Hepatocyte (in vitro differentiated cells): Measurements from ENCODE around the gene GRB10. TPM values are rescaled to one million over a fixed set of nuclear protein-coding genes. Genes with fewer than 3 reads are reported as not detected.

Source experiments
- DNase-seq: peaks from one replicate; pipeline ENCODE4 v3.0.0-alpha.2; 2016; ENCODE audit warnings: low spot score
- H2AFZ ChIP-seq: fragments of 200-600 bp; sonication (generic); 2 replicates; pipeline ENCODE4 v1.6.0; 2016; ENCODE audit warnings: antibody characterized with exemption, mild to moderate bottlenecking
- H3K27ac ChIP-seq: fragments of 200-600 bp; sonication (generic); 2 replicates; pipeline ENCODE4 v1.5.1; 2016; ENCODE audit warnings: mild to moderate bottlenecking
- H3K27me3 ChIP-seq: fragments of 200-600 bp; sonication (generic); 2 replicates; pipeline ENCODE4 v1.6.1; 2016
- H3K36me3 ChIP-seq: fragments of 200-600 bp; sonication (generic); replicated peaks from 2 replicates; pipeline ENCODE4 v1.5.1; 2016; ENCODE audit warnings: low read depth; ENCODE audit not compliant: insufficient read depth
- H3K4me1 ChIP-seq: fragments of 200-600 bp; sonication (generic); 2 replicates; pipeline ENCODE4 v1.5.1; 2016; ENCODE audit warnings: mild to moderate bottlenecking, moderate library complexity; ENCODE audit not compliant: insufficient read depth
- H3K4me2 ChIP-seq: fragments of 200-600 bp; sonication (generic); 2 replicates; pipeline ENCODE4 v1.6.0; 2016
- H3K4me3 ChIP-seq: fragments of 200-600 bp; sonication (generic); 2 replicates; pipeline ENCODE4 v1.5.1; 2016; ENCODE audit warnings: mild to moderate bottlenecking
- H3K79me2 ChIP-seq: fragments of 200-600 bp; sonication (generic); 2 replicates; pipeline ENCODE4 v1.6.0; 2017; ENCODE audit warnings: mild to moderate bottlenecking
- H3K9me2 ChIP-seq: fragments of 200-600 bp; sonication (generic); replicated peaks from 2 replicates; pipeline ENCODE4 v1.6.0; 2017; ENCODE audit warnings: mild to moderate bottlenecking; ENCODE audit not compliant: insufficient read depth
- H3K9me3 ChIP-seq: fragments of 200-600 bp; sonication (generic); 2 replicates; pipeline ENCODE4 v1.5.1; 2016; ENCODE audit warnings: low read depth, mild to moderate bottlenecking
- H4K20me1 ChIP-seq: fragments of 200-600 bp; sonication (generic); 2 replicates; pipeline ENCODE4 v1.6.0; 2016; ENCODE audit warnings: mild to moderate bottlenecking; ENCODE audit not compliant: insufficient read depth, poor library complexity, severe bottlenecking
- EZH2 ChIP-seq: fragments of 200-600 bp; sonication (generic); IDR thresholded peaks from 2 replicates; pipeline ENCODE4 v1.6.1; 2016; ENCODE audit warnings: antibody characterized with exemption, mild to moderate bottlenecking, borderline replicate concordance
- EZH2phosphoT487 ChIP-seq: fragments of 200-600 bp; sonication (generic); IDR thresholded peaks from one replicate; pipeline ENCODE4 v1.6.1; 2018; ENCODE audit warnings: antibody characterized with exemption, mild to moderate bottlenecking, low read depth, moderate library complexity; ENCODE audit not compliant: unreplicated experiment, severe bottlenecking
- WGBS: methylation state at CpG from one replicate; pipeline ENCODE4 v1.1.6; 2016; ENCODE audit warnings: low lambda C conversion rate; ENCODE audit errors: missing lambda C conversion rate; 5-methylcytosine and 5-hydroxymethylcytosine counted together
- polyA plus RNA-seq: library from polyadenylated mRNA; unstranded; fragments of >200 nt; fragmentation: Nextera tagmentation; extraction: Ambion mirVana; gene quantifications from 2 replicates; pipeline ENCODE4 v1.2.1, GENCODE V29; 2016
- total RNA-seq: library from RNA; depleted of rRNA; stranded (reverse); fragments of >200 nt; gene quantifications from 2 replicates; pipeline ENCODE4 v1.2.3, GENCODE V29; 2014
- TF ChIP-seq, protein P1 (sequence below): fragments of 200-600 bp; sonication (generic); IDR thresholded peaks from 2 replicates; pipeline ENCODE4 v1.5.1; 2016; ENCODE audit warnings: antibody characterized with exemption, mild to moderate bottlenecking; ENCODE audit not compliant: poor library complexity

The GRB10 gene
- total and polyA plus RNA-seq, 2 experiments from 2014 or later: 47.6 to 65.9 TPM

GRCh38 chr7:50780436-50780835 is 2.3 kb downstream of the GRB10 start:
- H3K4me3 ChIP-seq: no peak overlapping the region
- peaks cover 82% of the 10 kb centered on the region for H4K20me1 ChIP-seq

DNA sequence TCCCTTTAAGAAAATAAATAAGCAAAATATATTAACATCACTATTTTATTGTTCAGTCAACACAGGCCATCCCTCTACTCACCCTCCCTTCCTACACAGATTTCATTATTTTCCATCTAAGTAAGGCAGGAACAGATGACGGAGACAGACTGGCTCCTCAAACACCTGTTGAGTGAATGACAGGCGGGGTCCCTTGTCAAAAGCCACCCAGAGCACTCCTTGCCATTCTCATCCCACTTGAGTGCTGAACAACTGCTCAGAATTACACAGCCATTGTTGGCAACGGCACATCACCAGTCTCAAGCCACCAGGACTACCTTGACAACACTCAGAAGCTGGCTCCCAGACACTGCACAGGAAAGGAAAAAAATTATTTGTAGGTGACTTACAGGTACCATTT is 3.3 kb downstream of the GRB10 start:
- Histone ChIP-seq H3K4me1 (peaks cover 48% of the 10 kb centered on the region), H3K27ac (no peak overlapping the region)
- WGBS: 93% methylated on average over 3 of the region's 3 CpGs

More at GRCh38 chr7:50780436-50780835, 2.3 kb downstream of the GRB10 start:
- TF ChIP-seq EZH2phosphoT487 (no peak), EZH2 (no peak)
- Histone ChIP-seq H3K36me3 (no peaks in the 10 kb centered on the region), H3K79me2 (peaks cover 97% of the 10 kb centered on the region), H3K9me3 (no peaks in the 10 kb centered on the region), H3K4me1 (peaks cover 43% of the 10 kb centered on the region), H3K27me3 (no peaks in the 10 kb centered on the region), H3K4me2 (peak overlapping the region; percentile 73), H3K9me2 (no peaks in the 10 kb centered on the region), H3K27ac (peak overlapping the region; percentile 27), H2AFZ (no peak overlapping the region)
- DNase-seq: no peak
- WGBS: 85% methylated on average over 3 of the region's 3 CpGs

DNA sequence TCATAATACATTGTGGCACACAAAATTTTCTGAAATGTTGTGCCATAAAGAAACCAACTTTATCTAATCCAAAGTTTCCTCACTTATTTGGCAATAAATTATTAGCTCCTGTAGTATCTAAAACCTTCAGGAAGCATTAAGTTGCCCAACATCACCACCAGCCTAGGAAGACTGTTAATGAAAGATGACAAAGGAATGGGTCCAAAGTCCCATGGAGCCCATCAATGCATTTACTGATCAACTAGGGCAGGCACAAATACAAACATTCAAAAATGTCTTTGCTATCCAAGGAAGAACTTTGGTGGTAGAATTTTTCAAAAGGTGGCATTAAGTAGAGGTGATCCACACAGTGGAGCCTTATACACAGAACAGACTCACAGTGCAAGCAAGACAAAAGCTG is 4.5 kb downstream of the GRB10 start:
- H2AFZ ChIP-seq: no peak overlapping the region
- peaks cover 83% of the 10 kb centered on the region for H4K20me1 ChIP-seq
- no peaks in the 10 kb centered on the region for H3K9me3 ChIP-seq
- peaks cover 41% of the 10 kb centered on the region for H3K4me1 ChIP-seq
- H3K79me2 ChIP-seq: peaks cover 95% of the 10 kb centered on the region
- H3K9me2 ChIP-seq: no peaks in the 10 kb centered on the region
- DNase-seq: no peak
- H3K4me3 ChIP-seq: no peak overlapping the region
- TF ChIP-seq, protein P1, sequence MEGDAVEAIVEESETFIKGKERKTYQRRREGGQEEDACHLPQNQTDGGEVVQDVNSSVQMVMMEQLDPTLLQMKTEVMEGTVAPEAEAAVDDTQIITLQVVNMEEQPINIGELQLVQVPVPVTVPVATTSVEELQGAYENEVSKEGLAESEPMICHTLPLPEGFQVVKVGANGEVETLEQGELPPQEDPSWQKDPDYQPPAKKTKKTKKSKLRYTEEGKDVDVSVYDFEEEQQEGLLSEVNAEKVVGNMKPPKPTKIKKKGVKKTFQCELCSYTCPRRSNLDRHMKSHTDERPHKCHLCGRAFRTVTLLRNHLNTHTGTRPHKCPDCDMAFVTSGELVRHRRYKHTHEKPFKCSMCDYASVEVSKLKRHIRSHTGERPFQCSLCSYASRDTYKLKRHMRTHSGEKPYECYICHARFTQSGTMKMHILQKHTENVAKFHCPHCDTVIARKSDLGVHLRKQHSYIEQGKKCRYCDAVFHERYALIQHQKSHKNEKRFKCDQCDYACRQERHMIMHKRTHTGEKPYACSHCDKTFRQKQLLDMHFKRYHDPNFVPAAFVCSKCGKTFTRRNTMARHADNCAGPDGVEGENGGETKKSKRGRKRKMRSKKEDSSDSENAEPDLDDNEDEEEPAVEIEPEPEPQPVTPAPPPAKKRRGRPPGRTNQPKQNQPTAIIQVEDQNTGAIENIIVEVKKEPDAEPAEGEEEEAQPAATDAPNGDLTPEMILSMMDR: no peak
- no peak for TF ChIP-seq EZH2phosphoT487
- TF ChIP-seq EZH2: no peak
- no peaks in the 10 kb centered on the region for H3K36me3 ChIP-seq
- peak overlapping the region; percentile 25 for H3K27ac ChIP-seq
- peak overlapping the region; percentile 8 for H3K4me2 ChIP-seq
- no peaks in the 10 kb centered on the region for H3K27me3 ChIP-seq

More for the DNA sequence above, 3.3 kb downstream of the GRB10 start:
- no peaks in the 10 kb centered on the region for H3K9me2 ChIP-seq
- no peaks in the 10 kb centered on the region for H3K9me3 ChIP-seq
- no peak for DNase-seq
- peaks cover 97% of the 10 kb centered on the region for H3K79me2 ChIP-seq
- TF ChIP-seq EZH2phosphoT487: no peak
- TF ChIP-seq, protein P1: no peak
- TF ChIP-seq EZH2: no peak
- H3K4me3 ChIP-seq: no peak overlapping the region
- H4K20me1 ChIP-seq: peaks cover 82% of the 10 kb centered on the region
- H2AFZ ChIP-seq: no peak overlapping the region
- H3K36me3 ChIP-seq: no peaks in the 10 kb centered on the region
- H3K27me3 ChIP-seq: no peaks in the 10 kb centered on the region
- peak overlapping the region; percentile 8 for H3K4me2 ChIP-seq

- peak overlapping the region; percentile 37 for H3K4me2 ChIP-seq
Measured at GRCh38 chr7:50775836-50776235, 6.9 kb downstream of the GRB10 start.

More at GRCh38 chr7:50775836-50776235, 6.9 kb downstream of the GRB10 start:
- peaks cover 83% of the 10 kb centered on the region for H4K20me1 ChIP-seq
- H2AFZ ChIP-seq: no peak overlapping the region
- H3K79me2 ChIP-seq: peaks cover 98% of the 10 kb centered on the region
- H3K27me3 ChIP-seq: no peaks in the 10 kb centered on the region
- no peak overlapping the region for H3K27ac ChIP-seq
- H3K4me1 ChIP-seq: peaks cover 41% of the 10 kb centered on the region
- 56% methylated on average over 1 of the region's 1 CpG for WGBS
- TF ChIP-seq, protein P1: no peak
- no peak for TF ChIP-seq EZH2phosphoT487
- no peak for TF ChIP-seq EZH2
- no peak overlapping the region for H3K4me3 ChIP-seq
- no peak for DNase-seq
- H3K36me3 ChIP-seq: no peaks in the 10 kb centered on the region
- no peaks in the 10 kb centered on the region for H3K9me3 ChIP-seq
- no peaks in the 10 kb centered on the region for H3K9me2 ChIP-seq
